Measurements from ENCODE around the gene EVI5L. TPM values are rescaled to one million over a fixed set of nuclear protein-coding genes. Genes with fewer than 3 reads are reported as not detected.

EVI5L gene
- total and polyA plus RNA-seq, 2 of the 8 experiments (the other 6 are each of a cell fraction or from before 2014, with no cell fraction given): 7.2 to 11.0 TPM

DNA sequence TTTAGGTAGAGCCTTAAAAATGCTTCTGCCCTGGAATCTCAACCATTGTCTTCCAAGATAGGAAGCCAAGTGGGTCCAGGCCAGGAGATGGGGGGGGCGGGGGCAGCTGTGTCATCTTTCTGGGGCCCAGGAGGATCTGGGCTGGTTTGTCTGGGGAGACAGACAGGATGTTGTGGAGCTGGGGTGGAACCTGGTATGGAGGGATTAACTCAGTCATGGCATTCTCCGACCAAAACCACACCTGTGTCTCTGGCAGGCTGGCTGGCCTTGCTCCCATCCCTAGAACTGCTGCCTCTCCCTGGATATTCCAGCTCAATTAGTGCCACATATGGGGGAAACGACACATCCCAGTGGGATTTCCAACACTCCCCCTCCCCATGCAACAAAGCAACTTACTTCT is 70.9 kb downstream of the EVI5L start:
- Histone ChIP-seq H2AFZ (ENCODE audit: low read length) (no peak overlapping the region), H2BK20ac (ENCODE audit: low read length) (no peak overlapping the region), H3K56ac (replicated peaks; ENCODE audit: insufficient read length, low read depth, low read length) (no peak overlapping the region), H2BK15ac (ENCODE audit: low read length) (no peak overlapping the region), H3K18ac (ENCODE audit: extremely low read depth, low read length) (no peak overlapping the region), H3K79me2 (ENCODE audit: control insufficient read depth in 1 of 2, insufficient read depth in 2 of 2, low read length in 2 of 2) (peaks cover 0 to 12% of the 10 kb centered on the region in 2 experiments; a peak in 2 of 4 replicates), H3K27ac (ENCODE audit: low read depth, low read length) (no peak overlapping the region), H2BK12ac (ENCODE audit: low read depth, low read length) (no peak overlapping the region), H4K91ac (replicated peaks; ENCODE audit: insufficient read length, low read length) (no peak overlapping the region), H3K27me3 (replicated peaks in 1 of 4; ENCODE audit: control insufficient read depth in 3 of 4, extremely low read depth in 1 of 4, insufficient read depth in 3 of 4, low read length in 3 of 4) (no peaks in the 10 kb centered on the region), H3K4ac (replicated peaks; ENCODE audit: insufficient read length, low read depth, low read length) (no peak overlapping the region), H3K4me1 (replicated peaks in 1 of 4; ENCODE audit: control insufficient read depth in 3 of 4, insufficient read depth in 4 of 4, low read length in 3 of 4) (peaks cover 0 to 13% (median 7%) of the 10 kb centered on the region in 4 experiments; a peak in 5 of 7 replicates), H3K23me2 (ENCODE audit: low read depth, low read length) (peaks cover 13% of the 10 kb centered on the region), H3K4me2 (ENCODE audit: insufficient read depth in 1 of 2, low read depth in 2 of 2, low read length in 2 of 2) (no peak overlapping the region), H4K5ac (ENCODE audit: insufficient read length, low read depth, low read length) (no peak overlapping the region), H3K36me3 (ENCODE audit: control insufficient read depth in 2 of 4, insufficient read depth in 4 of 4, low read length in 3 of 4) (no peaks in the 10 kb centered on the region; a peak in 1 of 8 replicates), H3K9me3 (ENCODE audit: insufficient read depth in 2 of 2, low read depth in 1 of 2, low read length in 1 of 2) (no peaks in the 10 kb centered on the region), H3K23ac (ENCODE audit: insufficient read length) (no peak overlapping the region), H3K14ac (ENCODE audit: insufficient read length) (no peak overlapping the region), H2AK5ac (ENCODE audit: low read depth, low read length) (no peak overlapping the region), H2BK5ac (ENCODE audit: low read depth, low read length) (no peak overlapping the region), H4K8ac (ENCODE audit: extremely low read depth, insufficient read depth, low read length) (no peak overlapping the region), H3K9ac (replicated peaks in 1 of 4; ENCODE audit: extremely low read depth in 1 of 4, low read depth in 3 of 4, low read length in 3 of 4) (no peak overlapping the region), H2BK120ac (replicated peaks; ENCODE audit: low read depth, low read length) (no peak overlapping the region), H3K79me1 (ENCODE audit: low read depth, low read length) (peaks cover 9% of the 10 kb centered on the region), H3K4me3 (ENCODE audit: extremely low read depth in 1 of 4, insufficient read depth in 2 of 4, low read depth in 3 of 4, low read length in 4 of 4) (no peak overlapping the region), H4K20me1 (replicated peaks in 1 of 2; ENCODE audit: control insufficient read depth in 1 of 2, insufficient read depth in 2 of 2, low read length in 2 of 2) (no peaks in the 10 kb centered on the region)
- no peak for FAIRE-seq
- TF ChIP-seq, protein P1, sequence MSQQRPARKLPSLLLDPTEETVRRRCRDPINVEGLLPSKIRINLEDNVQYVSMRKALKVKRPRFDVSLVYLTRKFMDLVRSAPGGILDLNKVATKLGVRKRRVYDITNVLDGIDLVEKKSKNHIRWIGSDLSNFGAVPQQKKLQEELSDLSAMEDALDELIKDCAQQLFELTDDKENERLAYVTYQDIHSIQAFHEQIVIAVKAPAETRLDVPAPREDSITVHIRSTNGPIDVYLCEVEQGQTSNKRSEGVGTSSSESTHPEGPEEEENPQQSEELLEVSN (IDR thresholded peaks at IDR 0.05): no peak
- TF ChIP-seq JUND (IDR thresholded peaks at IDR 0.05; ENCODE audit: low read length): no peak
- TF ChIP-seq NANOG (IDR thresholded peaks at IDR 0.05; ENCODE audit: insufficient read depth, low read depth, low read length, poor library complexity, severe bottlenecking): no peak
- DNase-seq (ENCODE audit: low read depth in 1 of 2, low spot score in 2 of 2): no peak
- ChIA-PET CTCF (ENCODE audit: partially characterized antibody) (interaction anchor here (0.6 to 4.9 kb wide), 18 partner anchors 10 to 1393 kb away, joined by 3 to 21 read pairs (median 4); partner anchors contain the start of genes LRRC8E and TGFBR3L), POLR2A (ENCODE audit: partially characterized antibody) (interaction anchor here (0.7 to 5.0 kb wide), 12 partner anchors 8 to 48 kb away, joined by 3 to 22 read pairs (median 8); partner anchors contain the start of genes LRRC8E, SNAPC2, TGFBR3L and TIMM44)
- 75% methylated on average over 3 of the region's 3 CpGs; no CpG with 5 or more reads in 1 of the 2 experiments for WGBS, 2 experiments (ENCODE audit: extremely low coverage in 1 of 2, insufficient coverage in 1 of 2, insufficient read length in 1 of 2, insufficient replicate concordance in 2 of 2, low coverage in 1 of 2, low lambda C conversion rate in 2 of 2, missing lambda C conversion rate in 1 of 2)
